ENCODE data around the gene TBC1D30.

- no peak for TF ChIP-seq CTCF (IDR thresholded peaks at IDR 0.05; ENCODE audit: insufficient read depth, low read depth, low read length)
- no peak for TF ChIP-seq EZH2 (IDR thresholded peaks at IDR 0.05; ENCODE audit: insufficient read depth, low read length)
Measured at GRCh38 chr12:64794305-64794704, 30.1 kb upstream of the TBC1D30 start.

Measured in astrocyte (in vitro differentiated cells and primary cell).